ENCODE data around the gene ZNF697.
"Not testable (repeated sequence)": the region's sequence is repeated elsewhere in the genome, so short reads cannot be mapped to it uniquely, and the experiment has no call there.

Gene ZNF697

DNA sequence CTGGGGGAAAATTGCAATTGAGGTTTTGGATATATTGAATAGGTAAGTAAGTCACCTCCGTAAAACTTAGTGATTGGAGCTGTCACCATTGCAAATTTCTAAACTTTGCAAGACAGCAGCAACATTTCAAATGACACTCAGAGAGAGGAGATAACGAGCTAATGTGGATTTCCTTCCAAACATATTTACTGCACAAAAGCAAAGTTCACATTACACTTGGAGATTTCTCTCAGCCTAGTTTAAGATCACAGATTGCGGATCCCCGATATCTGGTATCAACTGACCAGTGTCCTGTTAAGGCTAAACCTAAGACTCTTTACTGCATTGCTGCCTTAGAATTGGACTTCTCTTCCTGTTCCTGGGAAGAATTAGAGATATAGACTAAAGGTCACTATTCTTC, 47.5 kb downstream of the ZNF697 start:
- DNase-seq = no peak

DNA sequence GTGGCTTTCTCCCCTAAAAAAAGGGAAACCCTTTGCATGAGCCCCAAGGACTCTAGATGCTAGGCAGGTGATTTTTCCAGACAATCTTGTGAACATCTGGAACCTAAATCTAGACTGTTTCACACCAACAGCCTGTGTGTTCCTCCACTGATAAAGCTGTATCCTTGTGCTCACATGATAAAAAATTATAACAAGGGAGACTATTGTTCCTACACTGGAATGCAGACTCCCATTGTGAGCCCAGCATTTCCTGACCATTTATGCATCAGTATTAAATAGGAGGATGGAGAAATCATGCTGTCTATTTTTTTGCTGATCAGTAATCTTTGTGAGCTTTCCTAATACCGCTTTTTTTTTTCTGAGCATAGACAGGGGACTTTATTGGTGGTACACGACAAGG, 52.5 kb downstream of the ZNF697 start:
- DNase-seq = no peak

DNA sequence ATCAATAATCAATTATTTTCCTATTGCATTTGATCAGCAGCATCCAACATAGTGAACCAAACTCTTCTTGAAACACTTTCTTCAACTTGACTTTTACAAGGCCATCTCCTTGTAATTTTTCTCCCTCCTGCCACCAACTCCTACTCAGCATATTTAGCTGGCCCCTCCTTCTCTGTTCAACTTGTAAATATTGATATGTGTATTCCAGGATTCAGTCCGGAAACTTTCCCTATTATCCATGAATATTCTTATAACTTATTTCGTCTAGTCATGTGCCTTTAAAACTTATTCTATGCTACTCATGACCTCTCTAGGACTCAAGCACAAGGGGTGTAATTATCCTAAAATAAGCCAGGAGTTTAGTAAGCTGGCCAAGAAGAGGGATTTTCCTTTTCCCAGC, 52.9 kb downstream of the ZNF697 start:
- DNase-seq = no peak

DNA sequence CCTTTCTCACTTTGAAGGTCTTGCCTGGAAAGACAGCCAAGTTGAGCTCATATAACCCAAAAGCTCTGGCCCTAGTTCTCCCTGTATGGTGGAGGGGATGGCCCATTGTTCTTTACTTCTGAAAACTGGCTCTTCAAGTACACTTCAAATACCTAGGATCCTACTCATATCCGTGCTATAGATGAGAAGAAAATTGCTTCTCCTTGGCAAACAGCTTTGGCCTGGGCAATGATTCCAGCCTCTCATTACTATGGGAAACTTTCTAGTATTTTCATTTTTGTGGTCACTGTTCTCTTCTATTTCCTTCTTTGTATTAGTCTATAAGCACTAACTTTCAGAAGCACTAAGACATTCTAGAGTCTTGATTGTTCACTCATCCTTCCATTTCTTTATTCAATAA, 53.7 kb downstream of the ZNF697 start:
- no peak for DNase-seq

DNA sequence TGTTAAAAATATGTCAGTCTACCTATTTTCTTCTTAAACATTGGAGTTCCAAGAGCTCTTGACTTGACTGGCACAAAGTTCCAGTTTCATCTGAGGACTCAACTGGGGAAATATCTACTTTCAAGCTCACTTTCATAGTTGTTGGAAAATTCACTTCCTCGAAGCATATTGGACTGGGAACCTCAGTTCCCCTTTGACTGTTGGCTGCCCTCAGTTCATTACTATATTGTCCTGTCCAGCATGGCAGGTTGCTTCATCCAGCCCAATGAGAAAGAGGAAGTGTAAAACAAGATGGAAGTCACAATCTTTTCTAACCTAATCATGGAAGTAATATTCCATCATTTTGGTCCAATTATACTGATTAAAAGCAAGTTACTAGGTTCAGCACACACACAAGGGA, 54.3 kb downstream of the ZNF697 start:
- DNase-seq = no peak

DNA sequence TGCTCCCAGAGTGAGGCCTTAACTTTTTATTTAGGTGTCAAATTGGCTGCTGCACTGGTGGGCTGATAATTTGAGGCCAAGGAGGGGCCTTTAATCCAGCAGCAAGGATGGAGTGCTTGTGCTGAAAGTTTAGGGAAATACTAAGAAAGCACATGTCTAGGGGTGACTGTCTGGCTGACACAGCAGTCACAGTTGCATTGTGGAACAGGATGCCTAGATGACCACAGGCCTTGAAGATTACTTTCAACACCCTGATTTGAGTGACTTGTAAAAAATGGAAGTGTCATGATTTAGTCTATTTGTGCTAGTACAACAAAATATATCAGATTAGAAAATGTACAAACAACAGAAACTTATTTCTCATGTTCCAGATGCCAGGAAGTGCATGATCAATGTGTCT, 57.7 kb downstream of the ZNF697 start:
- no peak for DNase-seq

DNA sequence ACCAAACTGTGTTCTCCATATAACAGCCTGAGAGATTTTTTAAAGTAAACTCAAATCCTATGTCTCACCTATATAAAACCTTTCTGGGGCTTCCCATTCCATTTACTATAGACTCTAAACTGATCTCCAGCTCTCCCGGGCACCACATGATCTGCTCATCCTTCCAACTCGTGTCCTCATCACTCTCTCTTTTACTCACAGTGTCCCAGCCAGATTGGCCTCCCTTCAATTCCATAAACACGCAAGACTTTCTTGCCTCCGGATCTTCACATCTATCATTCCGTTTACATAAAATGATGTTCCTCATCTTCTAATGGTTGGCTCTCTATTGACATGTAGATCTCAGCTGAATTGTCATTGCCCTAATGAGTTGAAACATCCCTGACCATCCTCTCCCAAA, 59.4 kb downstream of the ZNF697 start:
- DNase-seq = no peak

DNA sequence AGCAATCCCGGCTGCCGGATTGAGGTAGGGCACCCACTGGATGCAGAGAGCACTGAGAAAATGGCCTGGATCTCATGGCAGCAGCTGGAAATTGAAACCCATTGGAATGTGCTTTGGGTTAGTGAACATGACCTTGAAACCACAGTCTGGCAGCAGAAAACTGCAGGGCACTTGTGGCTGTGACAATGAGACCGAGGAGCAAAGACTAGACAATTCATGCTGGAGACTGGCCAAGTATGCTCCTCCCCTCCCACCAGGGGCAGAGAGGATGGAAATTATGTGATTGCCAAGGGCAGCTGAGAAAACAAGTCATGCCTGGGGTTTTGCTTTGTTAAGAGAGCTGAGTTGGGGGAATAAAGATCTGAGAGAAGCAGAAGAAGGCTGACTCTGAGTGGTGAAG, 60.7 kb downstream of the ZNF697 start:
- DNase-seq = peak; percentile 58

DNA sequence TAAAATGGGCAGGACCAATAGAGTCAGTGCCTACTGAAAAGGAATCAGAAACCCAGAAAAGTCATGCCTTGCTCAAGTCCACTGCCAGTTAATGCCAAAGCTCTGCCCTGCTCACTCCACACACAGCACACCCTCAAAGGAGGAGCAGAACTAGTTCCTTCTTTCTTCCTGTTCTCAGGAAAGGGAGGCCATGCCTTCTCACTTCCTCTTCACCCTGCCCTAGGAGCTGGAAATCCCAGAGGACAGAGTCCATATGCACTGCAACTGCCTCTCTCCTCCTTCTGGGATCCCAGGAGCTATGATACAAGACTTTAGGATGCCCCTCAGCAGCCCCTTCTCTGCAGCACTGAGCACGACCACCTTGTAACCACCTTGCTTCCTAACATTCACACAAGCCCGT, 62.3 kb downstream of the ZNF697 start:
- not testable (repeated sequence) for DNase-seq

DNA sequence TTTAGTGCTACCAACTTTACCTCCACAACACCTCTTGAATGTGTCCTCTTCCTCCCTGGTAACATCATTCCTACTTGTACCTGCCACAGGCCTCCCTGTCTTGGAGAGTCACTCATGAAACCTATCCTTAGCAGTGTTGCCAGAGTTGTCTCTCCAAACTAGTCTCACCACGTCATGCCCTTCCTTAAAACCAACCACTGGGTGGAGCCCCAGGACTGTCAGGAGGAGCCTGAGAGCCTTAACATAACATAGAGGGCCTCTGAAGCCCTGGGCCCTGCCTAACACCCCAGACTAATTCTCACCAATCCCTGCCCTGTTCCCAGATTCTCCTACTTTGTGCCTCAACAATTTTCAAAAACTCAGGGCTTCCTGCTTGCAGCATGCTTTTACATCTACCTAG, 65.3 kb downstream of the ZNF697 start:
- DNase-seq = peak; percentile 50

DNA sequence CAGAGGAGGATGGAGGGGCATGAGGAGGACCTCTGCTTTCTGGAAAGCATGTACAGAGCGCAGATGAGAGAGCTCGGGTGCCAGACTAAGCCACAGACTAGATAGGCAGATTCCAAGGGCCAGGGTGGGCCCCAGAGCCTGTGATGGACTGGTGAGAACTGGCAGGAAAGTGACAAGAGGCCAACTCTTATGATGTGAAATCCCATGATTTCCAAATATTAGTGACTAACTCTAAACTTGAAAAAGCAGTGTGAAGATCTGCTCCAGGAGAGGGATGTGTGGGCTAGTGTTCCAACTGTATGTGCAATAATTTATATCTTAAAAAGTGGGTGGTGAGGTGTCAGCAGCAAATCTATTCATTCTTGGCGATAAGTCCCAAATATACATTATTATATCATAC, 67.0 kb downstream of the ZNF697 start:
- not testable (repeated sequence) for DNase-seq

DNA sequence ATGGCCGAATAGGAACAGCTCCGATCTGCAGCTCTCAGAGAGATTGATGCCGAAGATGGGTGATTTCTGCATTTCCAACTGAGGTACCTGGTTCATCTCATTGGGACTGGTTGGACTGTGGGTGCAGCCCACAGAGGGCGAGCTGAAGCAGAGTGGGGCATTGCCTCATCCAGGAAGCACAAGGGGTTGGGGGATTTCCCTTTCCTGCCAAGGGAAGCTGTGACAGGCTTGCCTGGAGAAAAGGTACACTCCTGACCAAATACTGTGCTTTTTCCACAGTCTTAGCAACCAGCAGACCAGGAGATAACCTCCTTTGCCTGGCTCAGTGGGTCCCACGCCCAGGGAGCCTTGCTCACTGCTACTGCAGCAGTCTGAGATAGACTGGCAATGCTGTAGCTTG, 74.2 kb downstream of the ZNF697 start:
- no peak for DNase-seq

DNA sequence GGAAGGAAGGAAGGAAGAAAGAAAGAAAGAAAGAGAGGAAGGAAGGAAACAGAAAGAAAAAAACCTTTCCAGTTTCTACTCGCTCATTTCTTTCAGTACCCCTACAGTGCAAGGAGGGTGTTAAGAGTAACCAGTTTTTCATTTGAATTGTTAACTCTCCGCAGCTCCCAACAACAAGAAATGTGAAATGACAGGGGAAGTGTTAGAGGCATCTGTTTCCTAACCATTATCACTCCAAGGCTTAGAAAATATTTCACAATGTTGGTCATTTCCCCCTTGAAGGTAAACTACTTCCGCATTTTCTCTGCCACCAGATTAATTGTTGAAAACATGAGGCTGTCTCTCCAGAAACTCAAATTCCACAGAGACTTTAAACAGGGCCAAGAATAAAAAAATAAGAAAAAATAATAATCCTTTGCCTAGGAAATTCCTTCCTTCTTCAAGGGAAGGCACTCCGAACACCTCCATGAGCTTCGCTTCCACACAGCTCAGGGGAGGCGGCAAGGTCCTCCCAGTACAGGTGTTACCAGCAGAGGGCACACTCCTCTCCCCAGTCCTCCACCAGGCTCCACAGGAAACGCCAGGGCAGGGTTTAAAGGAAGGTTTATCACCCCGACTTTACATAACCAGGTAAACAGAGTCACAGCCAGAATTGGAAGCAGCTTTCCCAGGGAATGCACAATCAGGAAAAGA, 78.0 kb downstream of the ZNF697 start:
- not testable (repeated sequence) for DNase-seq

Measured in fibroblast of skin of back (primary cell).